IMR-90 (cell line): Measurements from ENCODE around the gene UBN2. TPM values are rescaled to one million over a fixed set of nuclear protein-coding genes. Genes with fewer than 3 reads are reported as not detected.

Experiments used
- ATAC-seq: fragments of 200-7000 bp; cut with Tn5 transposase; 2 replicates; pipeline ENCODE4 v1.9.1; 2020; ENCODE audit warnings: low read depth, mild to moderate bottlenecking, moderate library complexity
- BruUV-seq: library from RNA; stranded (reverse); fragments of 400-500 nt; replicated peaks from 2 replicates; lab custom pipeline; 2021; lab: Mats Ljungman, UMichigan
- CTCF ChIA-PET: fragments of 300-600 bp; formaldehyde crosslinking; extraction: SDS; loops from one replicate; lab custom pipeline; 2021; ENCODE audit warnings: antibody characterized with exemption; lab: Yijun Ruan, JAX
- POLR2A ChIA-PET: fragments of 300-600 bp; sonication (Branson Sonifier 250); formaldehyde crosslinking; loops from one replicate; lab custom pipeline; 2022; ENCODE audit warnings: antibody characterized with exemption; ENCODE audit not compliant: unreplicated experiment; lab: Charles Lee
- DNase-seq: peaks from one replicate; pipeline ENCODE4 v3.0.0; 2013
- H2AFZ ChIP-seq: replicated peaks from 2 replicates; pipeline ENCODE3; 2013; ENCODE audit warnings: low read length, mild to moderate bottlenecking; ENCODE audit not compliant: poor library complexity
- H2AK5ac ChIP-seq: 2 replicates; pipeline ENCODE4 v1.6.1; 2013; ENCODE audit warnings: low read depth, low read length, inconsistent platforms
- H2AK9ac ChIP-seq: replicated peaks from 2 replicates; pipeline ENCODE3; 2013; ENCODE audit warnings: mild to moderate bottlenecking, low read depth, low read length, moderate library complexity; ENCODE audit not compliant: poor library complexity
- H2BK120ac ChIP-seq: 2 replicates; pipeline ENCODE4 v1.6.1; 2013; ENCODE audit warnings: low read depth, low read length, inconsistent platforms
- H2BK15ac ChIP-seq: 3 replicates; pipeline ENCODE4 v1.6.1; 2013; ENCODE audit warnings: low read depth, low read length, inconsistent platforms
- H2BK20ac ChIP-seq: 2 replicates; pipeline ENCODE4 v1.6.1; 2013; ENCODE audit warnings: low read depth, mild to moderate bottlenecking, inconsistent platforms, low read length, moderate library complexity
- H2BK5ac ChIP-seq: 2 replicates; pipeline ENCODE4 v1.6.1; 2013; ENCODE audit warnings: mild to moderate bottlenecking, low read depth, low read length, inconsistent platforms; ENCODE audit not compliant: poor library complexity, severe bottlenecking
- H3K14ac ChIP-seq: replicated peaks from 2 replicates; pipeline ENCODE4 v1.6.1; 2013; ENCODE audit warnings: low read depth, low read length, inconsistent platforms
- H3K18ac ChIP-seq: 2 replicates; pipeline ENCODE4 v1.6.1; 2013; ENCODE audit warnings: low read depth, low read length, control low read depth
- H3K23ac ChIP-seq: 2 replicates; pipeline ENCODE4 v1.6.1; 2013; ENCODE audit warnings: low read depth, low read length, inconsistent platforms
- H3K27ac ChIP-seq: 2 replicates; pipeline ENCODE4 v1.5.1; 2013; ENCODE audit warnings: mild to moderate bottlenecking, control low read depth, low read length; ENCODE audit not compliant: insufficient read depth
- H3K27me3 ChIP-seq: 2 replicates; pipeline ENCODE4 v1.6.1; 2013; ENCODE audit warnings: low read length; ENCODE audit not compliant: control insufficient read depth, insufficient read depth
- H3K36me3 ChIP-seq: 2 replicates; pipeline ENCODE4 v1.6.1; 2013; ENCODE audit warnings: low read length, mixed read lengths; ENCODE audit not compliant: control insufficient read depth, insufficient read depth
- H3K4ac ChIP-seq: 2 replicates; pipeline ENCODE4 v1.6.1; 2013; ENCODE audit warnings: low read depth, low read length, inconsistent platforms
- H3K4me1 ChIP-seq: 2 replicates; pipeline ENCODE4 v1.6.1; 2013; ENCODE audit warnings: low read length, mixed read lengths; ENCODE audit not compliant: control insufficient read depth, insufficient read depth
- H3K4me2 ChIP-seq: 2 replicates; pipeline ENCODE4 v1.6.1; 2013; ENCODE audit warnings: low read depth, mild to moderate bottlenecking, control low read depth, low read length, moderate library complexity
- H3K4me3 ChIP-seq: 2 replicates; pipeline ENCODE4 v1.5.1; 2013; ENCODE audit warnings: low read depth, mild to moderate bottlenecking, control low read depth, low read length, moderate library complexity; ENCODE audit not compliant: insufficient read depth
- H3K56ac ChIP-seq: 2 replicates; pipeline ENCODE4 v1.6.1; 2013; ENCODE audit warnings: low read length, inconsistent platforms; ENCODE audit not compliant: insufficient read depth; ENCODE audit errors: extremely low read depth
- H3K79me1 ChIP-seq, 2 experiments: 2 replicates each; pipeline ENCODE4 v1.6.1; 2013; ENCODE audit warnings: low read length in 2 of 2, inconsistent platforms in 1 of 2, low read depth in 1 of 2
- H3K9ac ChIP-seq: 2 replicates; pipeline ENCODE4 v1.6.1; 2013; ENCODE audit warnings: low read depth, low read length, control low read depth
- H3K9me1 ChIP-seq: 2 replicates; pipeline ENCODE4 v1.6.1; 2013; ENCODE audit warnings: low read length, inconsistent platforms; ENCODE audit not compliant: insufficient read depth
- H3K9me3 ChIP-seq: 2 replicates; pipeline ENCODE4 v1.6.1; 2013; ENCODE audit warnings: low read length; ENCODE audit not compliant: control insufficient read depth, insufficient read depth
- H4K20me1 ChIP-seq: 2 replicates; pipeline ENCODE4 v1.6.1; 2013; ENCODE audit warnings: low read length, inconsistent platforms; ENCODE audit not compliant: insufficient read depth
- H4K5ac ChIP-seq: 2 replicates; pipeline ENCODE4 v1.6.1; 2013; ENCODE audit warnings: mild to moderate bottlenecking, low read depth, low read length, control low read depth
- H4K8ac ChIP-seq, 2 experiments: 2 replicates each; pipeline ENCODE4 v1.6.1; 2013; ENCODE audit warnings: low read depth in 2 of 2, low read length in 2 of 2, control low read depth in 1 of 2, inconsistent platforms in 1 of 2
- H4K91ac ChIP-seq: 2 replicates; pipeline ENCODE4 v1.6.1; 2013; ENCODE audit warnings: low read depth, low read length, inconsistent platforms; ENCODE audit not compliant: insufficient read depth
- BHLHE40 ChIP-seq: fragments of 150-350 bp; IDR thresholded peaks from 2 replicates; pipeline ENCODE4 v1.6.1; 2016; ENCODE audit warnings: mild to moderate bottlenecking, low read depth, low read length
- CEBPB ChIP-seq: IDR thresholded peaks from 2 replicates; pipeline ENCODE4 v1.6.1; 2012; ENCODE audit warnings: low read depth, low read length, improper control_type of control experiment
- CHD1 ChIP-seq: IDR thresholded peaks from 2 replicates; pipeline ENCODE4 v1.6.1; 2012; ENCODE audit warnings: low read depth, low read length, improper control_type of control experiment
- CTCF ChIP-seq: conservative IDR thresholded peaks from 2 replicates; pipeline ENCODE4 v1.5.1; 2012; ENCODE audit warnings: mild to moderate bottlenecking, low read depth, low read length, improper control_type of control experiment
- ELK1 ChIP-seq: fragments of 150-350 bp; IDR thresholded peaks from 2 replicates; pipeline ENCODE4 v1.6.1; 2016; ENCODE audit warnings: low read depth, mild to moderate bottlenecking, low read length, moderate library complexity, borderline replicate concordance
- FOS ChIP-seq: fragments of 150-350 bp; IDR thresholded peaks from 2 replicates; pipeline ENCODE4 v1.6.1; 2016; ENCODE audit warnings: low read depth, low read length
- MAFK ChIP-seq: IDR thresholded peaks from 2 replicates; pipeline ENCODE4 v1.6.1; 2012; ENCODE audit warnings: low read depth, low read length, improper control_type of control experiment
- MAZ ChIP-seq: IDR thresholded peaks from 2 replicates; pipeline ENCODE4 v1.6.1; 2012; ENCODE audit warnings: low read depth, mild to moderate bottlenecking, low read length, improper control_type of control experiment, moderate library complexity, borderline replicate concordance
- MXI1 ChIP-seq: IDR thresholded peaks from 2 replicates; pipeline ENCODE4 v1.6.1; 2012; ENCODE audit warnings: low read depth, mild to moderate bottlenecking, low read length, moderate library complexity, borderline replicate concordance
- NFE2L2 ChIP-seq: fragments of 150-350 bp; IDR thresholded peaks from 2 replicates; pipeline ENCODE4 v1.6.1; 2016; ENCODE audit warnings: low read depth, mild to moderate bottlenecking, low read length
- POLR2A ChIP-seq: IDR thresholded peaks from 2 replicates; pipeline ENCODE4 v1.6.1; 2012; ENCODE audit warnings: mild to moderate bottlenecking, low read depth, low read length
- RAD21 ChIP-seq: IDR thresholded peaks from 2 replicates; pipeline ENCODE4 v1.6.1; 2012; ENCODE audit warnings: low read length, improper control_type of control experiment
- RCOR1 ChIP-seq: IDR thresholded peaks from 2 replicates; pipeline ENCODE4 v1.6.1; 2012; ENCODE audit warnings: mild to moderate bottlenecking, low read length, improper control_type of control experiment; ENCODE audit not compliant: insufficient replicate concordance
- RFX5 ChIP-seq: IDR thresholded peaks from 2 replicates; pipeline ENCODE4 v1.8.0; 2012; ENCODE audit warnings: low read depth, mild to moderate bottlenecking, low read length, moderate library complexity
- SMC3 ChIP-seq: fragments of 150-350 bp; IDR thresholded peaks from 2 replicates; pipeline ENCODE4 v1.6.1; 2016; ENCODE audit warnings: low read depth, mild to moderate bottlenecking, antibody characterized with exemption, low read length, moderate library complexity
- USF2 ChIP-seq: fragments of 150-350 bp; IDR thresholded peaks from 2 replicates; pipeline ENCODE4 v1.6.1; 2017; ENCODE audit warnings: mild to moderate bottlenecking, antibody characterized with exemption, low read length, low read depth
- WGBS, 2 experiments: methylation state at CpG; one replicate each; pipeline versions ENCODE4 v1.1.5 to v1.1.7; 2013; ENCODE audit warnings: missing lambda C conversion rate in 2 of 2; ENCODE audit not compliant: insufficient read length in 1 of 2; ENCODE audit errors: extremely low coverage in 2 of 2; 5-methylcytosine and 5-hydroxymethylcytosine counted together
- dilution Hi-C: fragments of 300-500 bp; cut with HindIII; formaldehyde crosslinking; loops from one replicate; pipeline ENCODE4 v1.14.3; 2018; ENCODE audit warnings: low sequenced_read_pairs; ENCODE audit not compliant: unreplicated experiment
- in situ Hi-C: fragments of 300-500 bp; cut with MboI; formaldehyde crosslinking; loops from 3 replicates; pipeline ENCODE4 v1.14.3; 2019; ENCODE audit warnings: low sequenced_read_pairs, inconsistent platforms, mixed read lengths
- intact Hi-C: fragments of 100-400 bp; cut with micrococcal nuclease; formaldehyde crosslinking; loops from 2 replicates; pipeline ENCODE4 v1.10.0; 2022
- polyA plus RNA-seq, 3 experiments: library from polyadenylated mRNA; depleted of rRNA; stranded (reverse); fragments of >200 nt; gene quantifications; 2 replicates each; pipeline ENCODE4 v1.2.3, GENCODE V29; 2012; ENCODE audit warnings: low replicate concordance in 1 of 3
- total RNA-seq: library from RNA; depleted of rRNA; stranded (reverse); fragments of >200 nt; gene quantifications from 2 replicates; pipeline ENCODE4 v1.2.3, GENCODE V29; 2012

The UBN2 gene
- total and polyA plus RNA-seq, 2 of the 4 experiments (the other 2 are of a cell fraction): 1.6 to 2.3 TPM

GRCh38 chr7:139292821-139293220 is 61.8 kb downstream of the UBN2 start:
- H3K36me3 ChIP-seq: peaks cover 12% of the 10 kb centered on the region
- BruUV-seq: no TSS peak

More at GRCh38 chr7:139292821-139293220, 61.8 kb downstream of the UBN2 start:
- no peaks in the 10 kb centered on the region for H3K9me3 ChIP-seq
- H4K8ac ChIP-seq: no peak overlapping the region
- H3K4me1 ChIP-seq: no peaks in the 10 kb centered on the region
- H3K56ac ChIP-seq: no peak overlapping the region
- ChIA-PET POLR2A (interaction anchor here (0.5 kb wide), 1 partner anchor 13 kb away, joined by 3 read pairs; no protein-coding TSS in a partner anchor), CTCF (interaction anchor here (0.7 kb wide), 1 partner anchor 77 kb away, joined by 8 read pairs; no protein-coding TSS in a partner anchor)
- no peak overlapping the region for H2BK5ac ChIP-seq
- H2AK9ac ChIP-seq: no peak overlapping the region
- WGBS, 2 experiments: 100% methylated on average over 1 to 2 of the region's 7 CpGs
- H3K18ac ChIP-seq: no peak overlapping the region
- no peak overlapping the region for H2AK5ac ChIP-seq
- no peaks in the 10 kb centered on the region for H4K20me1 ChIP-seq
- H3K79me1 ChIP-seq: no peaks in the 10 kb centered on the region
- no peak overlapping the region for H3K9ac ChIP-seq
- H3K27ac ChIP-seq: no peak overlapping the region
- H3K23ac ChIP-seq: no peak overlapping the region
- ATAC-seq (no peak), DNase-seq (no peak)
- no peak overlapping the region for H3K4me3 ChIP-seq
- no peaks in the 10 kb centered on the region for H3K27me3 ChIP-seq
- H3K9me1 ChIP-seq: peaks cover 4% of the 10 kb centered on the region; the same call in 1 of the 2 replicates
- no peak overlapping the region for H2AFZ ChIP-seq
- dilution Hi-C loops (no loop called here), in situ Hi-C loops (no loop called here), intact Hi-C loops (no loop called here)
- H3K4me2 ChIP-seq: no peak overlapping the region
- no peak overlapping the region for H3K4ac ChIP-seq
- no peak overlapping the region for H4K91ac ChIP-seq
- H2BK120ac ChIP-seq: no peak overlapping the region
- no peak overlapping the region for H2BK20ac ChIP-seq
- H4K5ac ChIP-seq: no peak overlapping the region
- H3K14ac ChIP-seq: no peak overlapping the region
- H2BK15ac ChIP-seq: no peak overlapping the region
- TF ChIP-seq SMC3 (no peak), USF2 (no peak), CEBPB (no peak), RFX5 (no peak), MAFK (no peak), MAZ (no peak), CTCF (no peak), RAD21 (no peak), BHLHE40 (no peak), ELK1 (no peak), MXI1 (no peak), POLR2A (no peak), CHD1 (no peak), FOS (no peak), RCOR1 (no peak), NFE2L2 (no peak)
